Lower leg skin (tissue), 4 donors: ENCODE measurements around the gene UXT. TPM values are rescaled to one million over a fixed set of nuclear protein-coding genes. Genes with fewer than 3 reads are reported as not detected.

Experiments used
- DNase-seq, 2 donors: peaks; one replicate each; pipeline ENCODE4 v3.0.0-alpha.2; 2019; ENCODE audit warnings: low spot score in 2 of 2
- H3K4me3 ChIP-seq: fragments of 200-600 bp; sonication (generic); 2 replicates; pipeline ENCODE4 v1.5.1; 2017; ENCODE audit warnings: mild to moderate bottlenecking, low read depth; ENCODE audit not compliant: poor library complexity, severe bottlenecking
- CTCF ChIP-seq, 3 donors: fragments of 450-650 bp; IDR thresholded peaks; one replicate each; pipeline ENCODE4 v1.5.1; 2016; ENCODE audit warnings: antibody characterized with exemption in 3 of 3, mild to moderate bottlenecking in 3 of 3, moderate library complexity in 2 of 3
- POLR2A ChIP-seq, 2 donors: fragments of 450-650 bp; IDR thresholded peaks; one replicate each; pipeline ENCODE4 v1.6.1; 2016 to 2017; ENCODE audit warnings: antibody characterized with exemption in 2 of 2, mild to moderate bottlenecking in 1 of 2, moderate library complexity in 1 of 2
- WGBS, 2 donors: methylation state at CpG; one replicate each; pipeline ENCODE4 v1.1.5; 2018; 5-methylcytosine and 5-hydroxymethylcytosine counted together
- intact Hi-C: fragments of 100-400 bp; cut with DNase I; formaldehyde crosslinking; loops from one replicate; pipeline ENCODE4 v1.15.0; 2023; ENCODE audit warnings: low total_unique reads
- total RNA-seq, 4 donors: library from RNA; depleted of rRNA; stranded (reverse); fragments of >200 nt; gene quantifications; one replicate each; pipeline ENCODE4 v1.1.0, GENCODE V29; 2016

Gene UXT
- total RNA-seq, 4 donors from 2014 or later = 95.7 to 190 (median 125) TPM

- no peak overlapping the region for H3K4me3 ChIP-seq
- WGBS, 2 donors = 58 to 74% methylated on average over 8 to 10 of the region's 10 CpGs
- no peak for DNase-seq
- no peak for TF ChIP-seq POLR2A (IDR thresholded peaks at IDR 0.05)
- TF ChIP-seq CTCF (IDR thresholded peaks at IDR 0.05) = no peak
- intact Hi-C loops = no loop called here
These were observed 13.4 kb downstream of the UXT start for GRCh38 chrX:47645530-47645929.

GRCh38 chrX:47644557-47645091 is 14.4 kb downstream of the UXT start:
- H3K4me3 ChIP-seq = no peak overlapping the region
- 69 to 76% methylated on average over 12 of the region's 12 CpGs for WGBS, 2 donors
- TF ChIP-seq CTCF (IDR thresholded peaks at IDR 0.05) (no peak), POLR2A (IDR thresholded peaks at IDR 0.05) (no peak)
- intact Hi-C loops = no loop called here
- no peak for DNase-seq

GRCh38 chrX:47643926-47644325 is 15.1 kb downstream of the UXT start:
- WGBS, 2 donors = 25 to 35% methylated on average over 2 of the region's 2 CpGs
- intact Hi-C loops = no loop called here
- no peak overlapping the region for H3K4me3 ChIP-seq
- TF ChIP-seq CTCF (IDR thresholded peaks at IDR 0.05) (no peak), POLR2A (IDR thresholded peaks at IDR 0.05) (no peak)
- no peak for DNase-seq

- DNase-seq = no peak
- 90 to 92% methylated on average over 2 to 14 of the region's 14 CpGs for WGBS, 2 donors
- no peak overlapping the region for H3K4me3 ChIP-seq
- intact Hi-C loops = loop anchor here (5.0 kb wide), 1 partner anchor 218 kb away; no protein-coding TSS in a partner anchor
- TF ChIP-seq CTCF (IDR thresholded peaks at IDR 0.05) = no peak
- TF ChIP-seq POLR2A (IDR thresholded peaks at IDR 0.05) = no peak
These were observed 20.2 kb downstream of the UXT start for GRCh38 chrX:47638816-47639215.

GRCh38 chrX:47637546-47638195 is 21.3 kb downstream of the UXT start:
- H3K4me3 ChIP-seq = no peak overlapping the region
- no peak for DNase-seq
- no peak for TF ChIP-seq POLR2A (IDR thresholded peaks at IDR 0.05)
- TF ChIP-seq CTCF (IDR thresholded peaks at IDR 0.05) = no peak
- WGBS, 2 donors = 68 to 81% methylated on average over 10 to 31 of the region's 31 CpGs
- intact Hi-C loops = loop anchor here (5.0 kb wide), 1 partner anchor 220 kb away; no protein-coding TSS in a partner anchor
